Astrocyte of the cerebellum (primary cell): Measurements from ENCODE around the gene DOCK4.

Experiments used
- DNase-seq: peaks from one replicate; pipeline ENCODE4 v3.0.0-alpha.2; 2011; ENCODE audit warnings: low read depth
- H3K4me3 ChIP-seq: 2 replicates; pipeline ENCODE4 v1.5.1; 2011; ENCODE audit warnings: mild to moderate bottlenecking, low read depth, low read length, moderate library complexity
- CTCF ChIP-seq: IDR thresholded peaks from 2 replicates; pipeline ENCODE4 v1.5.1; 2012; ENCODE audit warnings: low read length, low read depth, moderate library complexity, mild to moderate bottlenecking; ENCODE audit errors: missing control alignments
- in situ Hi-C: cut with HindIII; loops from 2 replicates; pipeline ENCODE4 v1.10.0; 2017; ENCODE audit warnings: low sequenced_read_pairs

DOCK4 gene

GRCh38 chr7:112168915-112169314 is 37.3 kb downstream of the DOCK4 start:
- in situ Hi-C loops, result no loop called here
- no peak for TF ChIP-seq CTCF
- H3K4me3 ChIP-seq, result no peak overlapping the region
- no peak for DNase-seq

GRCh38 chr7:112167147-112167546 is 39.1 kb downstream of the DOCK4 start:
- no peak overlapping the region for H3K4me3 ChIP-seq
- TF ChIP-seq CTCF, result no peak
- in situ Hi-C loops, result no loop called here
- no peak for DNase-seq

GRCh38 chr7:112162784-112163506 is 43.3 kb downstream of the DOCK4 start:
- TF ChIP-seq CTCF, result no peak
- in situ Hi-C loops, result no loop called here
- no peak for DNase-seq
- H3K4me3 ChIP-seq, result no peak overlapping the region

- no peak overlapping the region for H3K4me3 ChIP-seq
- in situ Hi-C loops, result no loop called here
- DNase-seq, result no peak
- no peak for TF ChIP-seq CTCF
Measured at GRCh38 chr7:112162142-112162766, 43.9 kb downstream of the DOCK4 start.

GRCh38 chr7:112161253-112162141 is 44.7 kb downstream of the DOCK4 start:
- H3K4me3 ChIP-seq, result no peak overlapping the region
- in situ Hi-C loops, result no loop called here
- DNase-seq, result no peak
- TF ChIP-seq CTCF, result no peak

- TF ChIP-seq CTCF, result no peak
- in situ Hi-C loops, result no loop called here
- H3K4me3 ChIP-seq, result no peak overlapping the region
- no peak for DNase-seq
Measured at GRCh38 chr7:112160771-112161150, 45.4 kb downstream of the DOCK4 start.
